Activated naive CD4-positive, alpha-beta T cell treated with anti-CD3 and anti-CD28 coated beads, Interleukin-2, amount 50 U/mL, for 72 hours (primary cell): Measurements from ENCODE around the gene S100A16. TPM values are rescaled to one million over a fixed set of nuclear protein-coding genes. Genes with fewer than 3 reads are reported as not detected.

Source experiments
- ATAC-seq, 2 donors: fragments of 150-1000 bp; cut with Tn5 transposase; 2 replicates each; pipeline ENCODE4 v1.10.0; 2021; ENCODE audit warnings: mild to moderate bottlenecking in 2 of 2, moderate library complexity in 2 of 2
- DNase-seq, 2 donors: peaks; one replicate each; pipeline ENCODE4 v3.0.0; 2021 to 2022; ENCODE audit warnings: low spot score in 2 of 2
- H3K27ac Mint-ChIP-seq, 2 donors: one replicate each; pipeline ENCODE4 v1.8.0; 2022; ENCODE audit warnings: mild to moderate bottlenecking in 2 of 2, mixed read lengths in 2 of 2
- H3K36me3 Mint-ChIP-seq, 2 donors: one replicate each; pipeline ENCODE4 v1.8.0; 2022; ENCODE audit warnings: mixed read lengths in 2 of 2
- H3K9me3 Mint-ChIP-seq, 2 donors: one replicate each; pipeline ENCODE4 v1.8.0; 2022; ENCODE audit warnings: mixed read lengths in 2 of 2
- total RNA-seq, 2 donors: library from RNA; stranded (reverse); gene quantifications; one replicate each; pipeline ENCODE4 v1.2.3, GENCODE V29; 2022

S100A16 gene, protein sequence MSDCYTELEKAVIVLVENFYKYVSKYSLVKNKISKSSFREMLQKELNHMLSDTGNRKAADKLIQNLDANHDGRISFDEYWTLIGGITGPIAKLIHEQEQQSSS
- total RNA-seq = not detected

DNA sequence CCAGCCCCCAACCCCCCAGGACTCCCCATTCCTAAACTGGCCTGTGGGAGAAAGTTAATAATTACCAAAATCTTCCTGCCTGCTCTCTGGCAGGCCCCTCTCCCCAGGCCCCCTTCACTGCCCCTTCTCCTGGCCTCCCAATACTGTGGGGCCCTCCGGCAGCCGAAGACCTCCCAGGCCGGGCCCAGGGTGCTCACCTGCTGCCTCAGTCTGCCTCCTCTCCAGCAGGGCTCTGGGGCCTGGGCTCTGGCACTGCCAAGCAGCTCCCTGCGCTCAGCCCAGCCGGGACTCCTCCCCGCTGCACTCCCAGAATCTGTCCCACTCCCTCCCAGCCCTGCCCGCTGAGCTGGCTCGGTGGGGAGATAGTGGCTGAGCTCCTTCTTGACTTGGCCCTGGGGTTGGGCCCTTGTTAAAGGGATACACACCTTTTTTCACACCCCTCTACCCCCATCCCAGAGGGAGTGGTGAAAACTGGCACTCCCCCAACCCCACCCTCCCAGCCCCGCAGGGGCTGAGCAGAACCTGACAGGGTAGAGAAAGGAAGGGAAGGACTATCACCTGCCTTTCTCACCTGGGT lies at the start of gene S100A16:
Gene S100A16 (minus strand): TSS at position 383 of the 577 bp plus-strand sequence. CDS start 4,986 bp downstream, outside the sequence.
- no peak for ATAC-seq
- Mint-ChIP-seq H3K27ac (peak within 1 kb of the TSS; percentile 12 to 37), H3K9me3 (no peaks in the 10 kb centered on the region), H3K36me3 (no peaks in the 10 kb centered on the region)
- no peak for DNase-seq

DNA sequence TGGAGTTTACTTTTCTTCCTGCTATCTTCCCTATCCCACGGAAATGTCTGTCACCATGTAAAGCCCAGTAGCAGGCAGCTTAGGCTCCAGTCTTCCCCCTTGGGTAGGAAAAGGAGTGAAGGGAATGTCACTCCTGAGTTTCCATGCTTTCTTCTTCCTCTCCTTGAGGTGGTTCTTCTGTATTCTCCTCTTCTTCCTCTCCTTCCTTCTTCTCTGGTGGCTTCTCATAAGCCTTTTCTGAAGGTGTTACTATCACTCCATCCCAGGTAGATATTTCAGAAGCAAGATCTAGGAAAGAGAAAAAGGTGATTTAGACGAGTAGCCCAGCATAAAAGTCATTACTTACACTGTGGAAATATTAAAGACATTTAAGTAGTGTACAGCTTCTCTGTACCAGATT lies 49.3 kb upstream of the S100A16 start:
- no peak for ATAC-seq
- peak overlapping the region in 1 of 2 donors; percentile 4 for H3K27ac Mint-ChIP-seq
- no peaks in the 10 kb centered on the region for H3K9me3 Mint-ChIP-seq
- peaks cover 31 to 33% of the 10 kb centered on the region in 2 donors for H3K36me3 Mint-ChIP-seq
- no peak for DNase-seq

DNA sequence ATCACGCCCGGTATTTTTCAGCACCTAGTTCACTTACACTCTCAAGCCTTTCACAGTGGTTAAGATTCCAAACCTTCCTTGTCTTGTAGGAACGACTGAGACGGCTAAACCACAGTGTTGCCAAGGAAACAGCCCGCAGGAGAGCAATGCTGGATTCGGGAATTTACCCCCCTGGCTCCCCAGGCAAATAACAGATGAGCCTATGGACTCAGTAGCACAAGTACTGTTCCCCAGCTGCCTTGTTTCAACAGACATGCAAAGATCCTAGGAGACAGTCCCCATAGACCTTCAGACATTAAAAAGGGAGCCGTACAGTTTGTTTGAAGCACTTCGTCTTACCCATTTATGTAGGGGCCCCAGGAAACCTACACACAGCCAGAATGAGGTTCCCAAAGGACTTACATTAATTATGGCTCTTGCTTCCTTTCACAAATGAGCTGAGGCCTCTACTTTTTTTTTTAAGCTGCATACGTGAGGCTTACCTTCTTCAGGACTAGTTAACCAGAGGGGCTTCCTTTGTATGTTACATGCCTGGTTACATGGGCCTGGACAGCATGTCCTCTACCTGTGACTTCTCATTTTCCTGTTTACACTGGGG lies 48.3 kb upstream of the S100A16 start:
- no peak for DNase-seq
- no peak for ATAC-seq
- Mint-ChIP-seq H3K9me3 (no peaks in the 10 kb centered on the region), H3K36me3 (peaks cover 22 to 28% of the 10 kb centered on the region in 2 donors), H3K27ac (peak overlapping the region; percentile 39 to 65)

DNA sequence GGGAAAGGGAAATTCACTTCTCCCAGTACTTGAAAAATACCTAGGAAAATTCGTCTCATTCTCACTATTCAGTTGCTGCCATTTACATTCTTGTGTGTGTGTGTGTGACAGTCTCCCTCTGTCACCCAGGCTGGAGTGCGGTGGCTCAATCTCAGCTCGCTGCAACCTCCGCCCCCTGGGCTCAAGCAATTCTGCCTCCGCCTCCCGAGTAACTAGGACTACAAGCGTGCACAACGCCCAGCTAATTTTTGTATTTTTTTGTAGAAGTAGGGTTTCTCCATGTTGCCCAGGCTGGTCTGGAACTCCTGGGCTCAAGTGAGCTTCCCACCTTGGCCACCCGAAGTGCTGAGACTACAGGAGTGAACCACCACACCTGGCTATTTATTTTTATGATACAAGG lies 46.7 kb upstream of the S100A16 start:
- Mint-ChIP-seq H3K36me3 (peaks cover 11 to 13% of the 10 kb centered on the region in 2 donors), H3K27ac (peak overlapping the region; percentile 93 to 96), H3K9me3 (no peaks in the 10 kb centered on the region)
- DNase-seq (no peak), ATAC-seq (no peak)

DNA sequence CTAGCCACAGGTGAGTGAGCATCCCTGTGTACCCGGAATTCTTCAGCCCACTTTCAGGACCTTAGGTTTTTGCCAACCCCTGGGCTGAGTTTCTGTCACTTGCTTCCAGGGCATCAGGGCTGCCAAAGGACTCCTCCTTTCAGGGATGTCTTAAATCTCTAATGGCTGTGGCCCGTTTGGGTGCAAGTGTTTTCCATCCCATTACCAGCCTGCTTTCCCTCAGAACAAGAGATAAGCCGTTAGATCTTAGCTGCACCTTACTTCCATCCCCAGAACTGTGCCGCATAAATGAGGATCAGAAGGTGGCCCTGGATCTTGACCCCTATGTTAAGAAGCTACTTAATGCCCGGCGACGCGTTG lies 46.2 kb upstream of the S100A16 start:
- peak in 1 of 2 donors; percentile 1 for ATAC-seq
- Mint-ChIP-seq H3K36me3 (peaks cover 8 to 11% of the 10 kb centered on the region in 2 donors), H3K27ac (peak overlapping the region; percentile 93 to 96), H3K9me3 (no peaks in the 10 kb centered on the region)
- DNase-seq = no peak

DNA sequence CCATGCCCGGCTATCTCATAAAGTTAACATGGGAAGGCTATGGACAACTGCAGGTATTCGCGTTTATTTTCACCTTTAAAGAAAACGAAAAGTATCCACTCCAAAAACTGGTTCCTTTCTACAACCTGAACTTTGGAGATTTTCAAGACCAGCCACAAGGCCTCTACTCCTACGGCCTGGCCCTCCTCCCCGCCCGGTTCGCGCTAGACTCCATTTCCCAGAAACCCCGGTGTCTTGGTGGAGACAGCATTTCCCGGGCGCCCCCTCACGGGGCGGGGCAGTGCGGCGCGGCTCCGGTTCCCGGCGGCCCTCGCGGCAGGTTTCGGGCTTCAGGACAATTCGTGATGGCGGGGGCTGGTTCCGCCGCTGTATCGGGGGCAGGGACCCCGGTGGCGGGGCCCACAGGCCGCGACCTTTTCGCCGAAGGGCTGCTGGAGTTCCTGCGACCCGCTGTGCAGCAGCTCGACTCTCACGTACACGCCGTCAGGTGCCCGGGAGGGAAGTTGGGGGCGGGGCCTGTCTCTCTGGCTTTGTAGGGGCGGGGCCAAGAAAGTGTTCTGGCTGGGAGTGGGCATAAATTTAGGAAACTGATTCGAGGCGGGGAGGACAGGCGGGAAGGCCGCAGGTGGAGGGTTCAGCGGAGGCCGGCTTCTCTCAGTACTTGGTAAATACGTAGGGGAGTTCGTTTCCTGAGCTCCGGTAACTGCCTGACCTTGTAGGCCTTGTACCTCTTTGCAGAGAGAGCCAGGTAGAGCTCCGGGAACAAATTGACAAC lies 45.6 kb upstream of the S100A16 start, which contains the start of gene SNAPIN:
Gene SNAPIN (plus strand): TSS at position 304 of the 775 bp plus-strand sequence. CDS start 41 bp downstream, at position 345.
- DNase-seq = peak; percentile 89 to 93
- Mint-ChIP-seq H3K9me3 (no peaks in the 10 kb centered on the region), H3K27ac (peak within 1 kb of the TSS; percentile 93 to 96), H3K36me3 (peaks cover 6 to 11% of the 10 kb centered on the region in 2 donors)
- ATAC-seq = peak; percentile 93 to 94

DNA sequence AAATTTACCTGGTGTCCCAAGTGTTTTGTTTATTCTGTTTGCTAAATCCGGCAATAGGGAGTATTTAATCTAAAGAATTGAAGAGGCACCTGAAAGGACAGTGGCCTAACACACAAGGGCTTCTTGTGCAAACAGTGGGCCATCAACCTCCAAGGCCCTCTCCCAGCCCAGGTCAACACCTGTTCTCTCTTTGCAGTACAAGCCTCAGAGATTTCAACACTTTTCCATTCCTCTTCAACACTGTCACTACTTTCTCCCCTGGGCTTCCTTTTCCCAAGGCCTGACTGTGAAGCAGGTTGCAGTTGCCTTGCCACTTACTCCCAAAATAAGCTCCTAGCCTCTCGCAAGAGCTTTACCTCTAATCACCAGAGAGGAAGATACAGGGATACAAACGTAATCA lies 42.4 kb upstream of the S100A16 start:
- no peak overlapping the region for H3K27ac Mint-ChIP-seq
- H3K36me3 Mint-ChIP-seq = peaks cover 6 to 11% of the 10 kb centered on the region in 2 donors
- no peaks in the 10 kb centered on the region for H3K9me3 Mint-ChIP-seq
- DNase-seq = peak in 1 of 2 donors; percentile 13
- ATAC-seq = no peak

DNA sequence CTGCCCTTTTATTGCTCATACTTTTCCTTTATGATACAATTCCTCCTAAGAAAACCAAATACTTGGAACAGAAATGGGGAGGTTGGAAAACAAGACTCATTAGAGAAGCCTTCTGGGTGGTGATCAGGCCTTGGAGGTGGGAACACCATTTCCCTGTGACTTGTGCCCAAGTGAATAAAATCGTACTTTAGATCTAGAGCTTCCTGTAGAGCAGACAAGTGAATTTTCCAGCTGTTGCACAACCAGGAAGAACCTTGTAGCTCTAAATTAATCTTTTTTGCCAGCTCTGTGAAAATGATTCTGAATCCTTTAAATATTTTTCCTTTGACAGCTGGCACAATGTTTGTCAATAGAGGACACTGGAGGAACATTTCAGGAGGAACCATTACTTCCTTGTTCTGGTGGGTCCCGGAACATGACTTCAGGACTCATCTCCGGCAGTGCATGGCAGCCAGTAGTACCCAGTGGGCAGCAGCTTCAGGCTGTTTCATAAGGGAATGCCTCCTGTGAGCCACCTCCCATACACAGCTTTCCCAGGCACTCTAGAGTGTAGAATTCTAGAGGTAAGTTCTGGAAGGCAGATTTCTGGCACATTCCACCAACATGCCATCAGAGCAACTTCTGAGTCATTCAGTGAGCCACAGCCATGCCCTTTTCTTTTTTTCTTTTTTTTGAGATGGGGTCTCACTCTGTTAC lies 40.0 kb upstream of the S100A16 start:
- DNase-seq (peak in 1 of 2 donors; percentile 26), ATAC-seq (no peak)
- Mint-ChIP-seq H3K27ac (no peak overlapping the region), H3K9me3 (no peaks in the 10 kb centered on the region), H3K36me3 (peaks cover 0 to under 1% of the 10 kb centered on the region in 2 donors)

DNA sequence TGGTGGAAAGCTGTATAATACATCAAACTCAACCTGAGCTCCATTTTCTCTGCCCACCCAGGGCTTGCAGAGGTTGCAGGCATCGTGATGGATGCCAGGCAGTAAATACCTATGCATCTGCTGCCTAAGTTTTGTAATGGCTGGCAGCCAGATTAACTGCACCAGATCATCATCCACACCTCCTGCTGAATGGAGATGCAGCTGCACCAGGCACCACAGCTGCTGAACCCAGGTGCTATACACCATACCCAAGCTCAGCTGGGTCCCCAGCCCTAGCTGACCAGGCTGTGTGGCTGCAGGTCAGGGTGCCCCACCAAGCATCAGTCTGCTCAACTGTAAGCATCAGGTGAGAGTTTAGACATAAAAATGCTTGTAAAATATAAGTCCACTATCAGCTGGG lies 38.8 kb upstream of the S100A16 start:
- Mint-ChIP-seq H3K27ac (no peak overlapping the region), H3K9me3 (no peaks in the 10 kb centered on the region), H3K36me3 (peaks cover 5 to 12% of the 10 kb centered on the region in 2 donors)
- ATAC-seq (no peak), DNase-seq (peak in 1 of 2 donors; percentile 26)

DNA sequence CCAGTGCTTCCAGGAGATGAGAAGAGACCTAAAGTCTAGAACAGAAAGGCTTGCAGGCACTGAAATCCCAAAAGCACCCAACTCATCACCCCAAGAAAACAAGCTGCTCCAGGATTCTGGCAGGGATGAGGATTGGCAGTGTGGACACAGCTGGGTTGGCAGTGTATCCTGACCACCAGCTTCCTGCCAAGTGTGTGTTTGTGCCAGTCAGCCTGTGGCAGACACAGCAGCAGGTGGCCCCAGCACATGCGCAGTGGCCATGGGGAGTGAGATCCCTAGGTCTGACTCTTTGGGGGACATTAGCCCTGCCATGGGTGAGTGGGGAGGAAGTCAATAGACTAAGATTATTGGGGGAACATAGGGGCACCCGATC lies 36.9 kb upstream of the S100A16 start:
- peaks cover 15 to 28% of the 10 kb centered on the region in 2 donors for H3K36me3 Mint-ChIP-seq
- H3K9me3 Mint-ChIP-seq = no peaks in the 10 kb centered on the region
- peak overlapping the region; percentile 82 to 88 for H3K27ac Mint-ChIP-seq
- DNase-seq (peak in 1 of 2 donors; percentile 52), ATAC-seq (peak; percentile 36 to 48)

DNA sequence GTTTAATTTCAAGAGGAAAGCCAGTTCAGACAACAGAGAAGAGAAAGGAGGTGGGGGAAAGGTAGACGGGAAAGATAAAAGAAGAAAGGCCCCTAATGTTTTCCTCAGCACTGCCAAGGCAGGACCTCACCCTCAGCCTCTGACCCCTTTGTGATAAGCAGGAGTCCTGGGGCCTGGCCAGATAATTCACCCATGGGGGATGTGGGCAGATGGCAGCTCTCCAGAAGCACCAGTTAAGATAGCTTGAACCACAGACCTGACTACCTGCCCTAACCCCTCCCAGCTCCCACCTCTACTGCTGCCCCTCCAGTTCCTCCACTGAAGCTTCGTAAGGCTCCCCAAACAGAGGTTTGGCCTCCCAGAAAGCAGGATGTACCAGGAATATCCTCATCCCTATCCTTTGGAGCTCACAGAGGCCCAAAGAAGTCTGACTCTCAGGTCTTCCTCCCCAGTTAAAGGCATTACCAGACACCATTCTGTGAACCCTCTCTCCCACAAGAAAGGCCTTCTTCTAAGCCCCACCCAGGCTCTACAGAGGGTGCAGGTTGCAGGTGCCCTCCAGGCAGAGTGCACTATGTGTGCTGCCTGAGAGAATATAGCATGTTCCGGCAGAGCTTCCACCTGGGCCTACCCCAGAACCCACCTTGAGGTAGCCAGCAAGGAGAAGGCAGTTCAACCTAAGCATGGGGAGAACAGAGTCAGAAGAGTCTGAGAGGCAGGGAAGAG lies 36.4 kb upstream of the S100A16 start:
- Mint-ChIP-seq H3K27ac (peak overlapping the region; percentile 82 to 88), H3K9me3 (no peaks in the 10 kb centered on the region), H3K36me3 (peaks cover 20 to 34% of the 10 kb centered on the region in 2 donors)
- DNase-seq = peak in 1 of 2 donors; percentile 52
- ATAC-seq = peak; percentile 36 to 47

DNA sequence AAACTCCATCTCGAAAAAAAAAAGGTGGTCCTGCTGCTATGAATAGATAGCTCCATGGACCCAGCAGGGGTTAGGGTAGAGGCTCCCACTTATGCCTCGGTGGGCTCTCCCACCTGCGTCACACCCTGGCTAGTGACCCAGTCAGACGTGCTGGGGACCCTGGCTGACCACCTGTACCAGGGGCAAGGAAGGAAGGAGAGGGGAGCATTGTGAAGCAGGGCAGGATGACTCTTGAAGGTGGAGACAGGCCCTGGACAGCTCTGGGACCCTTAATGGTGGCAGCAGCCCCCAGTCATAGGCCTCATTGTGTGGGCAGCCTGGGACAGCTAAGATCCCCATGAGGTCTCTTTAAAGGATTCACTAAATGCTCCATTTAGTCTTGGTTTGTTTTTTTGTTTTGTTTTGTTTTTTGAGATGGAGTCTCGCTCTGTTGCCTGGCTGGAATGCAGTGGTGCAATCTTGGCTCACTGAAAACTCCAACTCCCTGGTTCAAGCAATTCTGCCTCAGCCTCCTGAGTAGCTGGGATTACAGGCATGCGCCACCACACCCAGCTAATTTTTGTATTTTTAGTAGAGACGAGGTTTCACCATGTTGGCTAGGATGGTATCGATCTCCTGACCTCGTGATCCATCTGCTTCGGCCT lies 35.2 kb upstream of the S100A16 start:
- ATAC-seq = no peak
- Mint-ChIP-seq H3K36me3 (peaks cover 32 to 45% of the 10 kb centered on the region in 2 donors), H3K27ac (peak overlapping the region; percentile 61 to 82), H3K9me3 (no peaks in the 10 kb centered on the region)
- DNase-seq = peak in 1 of 2 donors; percentile 48

DNA sequence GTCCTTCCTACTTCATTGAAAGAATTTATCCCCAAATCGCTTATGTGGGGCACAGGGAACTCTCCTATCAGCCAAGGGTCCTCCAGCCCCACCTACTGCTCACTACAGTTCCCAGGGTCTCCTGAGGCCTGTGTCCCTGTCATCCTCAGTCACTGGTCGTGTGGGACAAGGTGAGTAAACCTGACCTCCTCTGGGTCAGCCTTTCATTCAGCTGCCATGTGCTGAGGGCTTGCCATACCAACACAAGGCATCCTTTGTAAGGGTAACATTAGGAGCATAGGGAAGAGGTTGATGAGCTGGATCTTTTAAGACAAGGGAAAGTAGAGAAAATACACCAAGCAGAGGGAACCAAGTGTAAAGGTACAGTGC lies 34.4 kb upstream of the S100A16 start:
- peaks cover 35 to 53% of the 10 kb centered on the region in 2 donors for H3K36me3 Mint-ChIP-seq
- DNase-seq = peak in 1 of 2 donors; percentile 45
- ATAC-seq = peak in 1 of 2 donors; percentile 15
- H3K9me3 Mint-ChIP-seq = no peaks in the 10 kb centered on the region
- H3K27ac Mint-ChIP-seq = peak overlapping the region; percentile 10 to 82

DNA sequence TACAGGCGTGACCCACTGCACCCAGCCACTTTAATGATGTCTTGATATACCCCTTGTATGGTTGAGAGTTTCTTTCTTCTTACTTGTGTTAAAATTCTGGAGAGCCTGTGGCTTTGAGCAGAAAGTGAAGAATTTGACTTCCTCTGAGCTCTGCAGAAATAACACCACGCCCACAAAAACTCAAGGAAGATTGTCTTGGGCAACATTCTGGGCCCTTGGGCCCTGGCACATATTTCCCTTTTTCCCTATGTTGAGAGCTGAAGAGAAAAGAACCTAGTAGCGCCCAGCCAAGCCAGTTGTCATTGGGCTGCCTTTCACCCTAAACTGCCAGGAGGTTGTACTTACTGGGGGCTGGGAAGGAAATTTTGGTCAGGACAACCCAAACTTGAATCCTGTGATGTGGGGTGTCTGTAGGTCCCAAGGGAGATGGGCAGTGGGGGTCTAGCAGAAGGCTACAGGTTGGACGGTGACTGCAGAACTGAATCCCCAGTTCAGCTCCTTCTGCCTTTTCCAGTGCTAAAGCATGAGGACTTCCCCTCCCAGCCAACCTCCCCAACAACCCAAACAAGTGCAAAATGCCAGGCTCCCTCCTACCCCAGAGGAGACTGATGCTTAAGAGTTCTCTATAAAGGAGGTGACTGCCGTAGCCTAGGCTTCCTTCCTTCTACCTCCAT lies 33.9 kb upstream of the S100A16 start:
- Mint-ChIP-seq H3K27ac (peak overlapping the region; percentile 73 to 82), H3K36me3 (peaks cover 40 to 58% of the 10 kb centered on the region in 2 donors), H3K9me3 (no peaks in the 10 kb centered on the region)
- ATAC-seq = no peak
- DNase-seq = peak in 1 of 2 donors; percentile 45

DNA sequence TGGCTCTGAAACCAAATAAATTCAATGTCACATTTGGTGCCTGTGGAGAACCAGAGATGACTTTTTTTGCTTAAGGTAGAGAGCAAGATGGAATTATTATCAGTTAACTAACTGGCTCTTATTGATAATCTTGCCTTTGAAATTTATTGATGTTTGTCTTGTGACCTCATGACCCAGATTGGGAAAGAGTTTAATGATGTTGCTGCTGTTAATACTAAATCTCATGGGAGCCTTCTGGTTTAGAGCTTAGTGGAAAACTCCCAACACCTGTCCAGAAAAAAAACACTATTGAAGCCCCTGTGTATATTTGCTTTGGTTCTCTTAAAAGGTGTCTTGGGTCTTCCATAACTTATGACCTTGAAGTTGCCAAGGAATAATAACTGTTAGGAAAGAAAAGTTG lies 30.9 kb upstream of the S100A16 start:
- Mint-ChIP-seq H3K9me3 (no peaks in the 10 kb centered on the region), H3K27ac (peak overlapping the region in 1 of 2 donors; percentile 57), H3K36me3 (peaks cover 48 to 69% of the 10 kb centered on the region in 2 donors)
- DNase-seq (no peak), ATAC-seq (no peak)
